HCT116 (cell line): ENCODE data around the gene SEC14L1. TPM values are rescaled to one million over a fixed set of nuclear protein-coding genes. Genes with fewer than 3 reads are reported as not detected.

ENCODE experiments used
- ATAC-seq: fragments of 200-7000 bp; cut with Tn5 transposase; 2 replicates; pipeline ENCODE4 v1.9.1; 2020; ENCODE audit warnings: mild to moderate bottlenecking, moderate library complexity
- BruUV-seq: library from RNA; stranded (reverse); fragments of 400-500 nt; replicated peaks from 2 replicates; lab custom pipeline; 2021; lab: Mats Ljungman, UMichigan
- CTCF ChIA-PET: fragments of 300-600 bp; sonication (Branson Sonifier 250); formaldehyde crosslinking; loops from one replicate; lab custom pipeline; 2021; ENCODE audit warnings: antibody characterized with exemption; lab: Charles Lee
- POLR2A ChIA-PET: fragments of 300-600, 350-600 bp; sonication (Branson Sonifier 250); formaldehyde crosslinking; loops from one replicate; lab custom pipeline; 2021; ENCODE audit warnings: antibody characterized with exemption; lab: Charles Lee
- RAD21 ChIA-PET, 2 experiments: fragments of 300-600 bp; sonication (Branson Sonifier 250); formaldehyde crosslinking; loops; one replicate each; lab custom pipeline; 2023; ENCODE audit warnings: low total read pairs in 2 of 2; ENCODE audit not compliant: uncharacterized antibody in 2 of 2, unreplicated experiment in 2 of 2, low non-redundant PET in 1 of 2; lab: Charles Lee
- DNase-seq: peaks from one replicate; pipeline ENCODE4 v3.0.0-alpha.2; 2010; ENCODE audit warnings: low read depth, low spot score
- H2AFZ ChIP-seq: fragments of 200-600 bp; shearing (Covaris generic), sonication (generic); 2 replicates; pipeline ENCODE4 v1.6.1; 2017; ENCODE audit warnings: low read depth, mixed run types, mixed read lengths, antibody characterized with exemption, low read length; ENCODE audit not compliant: poor library complexity, severe bottlenecking
- H3K27ac ChIP-seq: 2 replicates; pipeline ENCODE4 v1.5.1; 2012; ENCODE audit warnings: low read depth, low read length
- H3K27me3 ChIP-seq: fragments of 200-600 bp; sonication (generic); 2 replicates; pipeline ENCODE4 v1.6.1; 2016; ENCODE audit warnings: mixed run types, low read length, mixed read lengths; ENCODE audit not compliant: insufficient read depth
- H3K36me3 ChIP-seq, 2 experiments: fragments of 200-500 bp in 1 of 2; fragments of 200-600 bp in 1 of 2; sonication (Bioruptor generic) in 1 of 2; sonication (generic) in 1 of 2; 2 replicates each; pipeline versions ENCODE4 v1.5.1 to v1.6.1; 2014 to 2016; ENCODE audit warnings: low read length in 2 of 2, inconsistent platforms in 1 of 2, mixed read lengths in 1 of 2, mixed run types in 1 of 2; ENCODE audit not compliant: insufficient read depth in 2 of 2, control insufficient read depth in 1 of 2
- H3K4me1 ChIP-seq, 2 experiments: fragments of 200-600 bp in 1 of 2; sonication (generic) in 1 of 2; 2 replicates each; pipeline versions ENCODE4 v1.5.1 to v1.6.1; 2012 to 2017; ENCODE audit warnings: low read length in 2 of 2, inconsistent platforms in 1 of 2, mild to moderate bottlenecking in 1 of 2, mixed read lengths in 1 of 2, mixed run types in 1 of 2, moderate library complexity in 1 of 2; ENCODE audit not compliant: insufficient read depth in 2 of 2, control insufficient read depth in 1 of 2
- H3K4me2 ChIP-seq: fragments of 200-600 bp; sonication (generic); 2 replicates; pipeline ENCODE4 v1.6.1; 2017; ENCODE audit warnings: mixed run types, low read length, mixed read lengths
- H3K4me3 ChIP-seq, 2 experiments: fragments of 200-600 bp in 1 of 2; sonication (generic) in 1 of 2; replicated peaks in 1 of 2; 2 replicates each; pipeline ENCODE4 v1.5.1; 2011 to 2016; ENCODE audit warnings: low read length in 2 of 2, control low read depth in 1 of 2, low read depth in 1 of 2, mild to moderate bottlenecking in 1 of 2, mixed read lengths in 1 of 2, mixed run types in 1 of 2
- H3K79me2 ChIP-seq: fragments of 200-600 bp; sonication (generic); 2 replicates; pipeline ENCODE4 v1.6.1; 2017; ENCODE audit warnings: mild to moderate bottlenecking, mixed run types, low read length, moderate library complexity, mixed read lengths; ENCODE audit not compliant: insufficient read depth
- H3K9ac ChIP-seq: fragments of 200-600 bp; sonication (generic); 2 replicates; pipeline ENCODE4 v1.6.1; 2016; ENCODE audit warnings: low read length, mixed read lengths
- H3K9me2 ChIP-seq: fragments of 200-600 bp; sonication (generic), shearing (Covaris generic); 2 replicates; pipeline ENCODE4 v1.6.1; 2017; ENCODE audit warnings: mixed run types, mild to moderate bottlenecking, moderate library complexity; ENCODE audit not compliant: insufficient read depth
- H3K9me3 ChIP-seq, 2 experiments: fragments of 200-500 bp in 1 of 2; fragments of 200-600 bp in 1 of 2; sonication (Bioruptor generic) in 1 of 2; sonication (generic) in 1 of 2; 2 replicates each; pipeline ENCODE4 v1.6.1; 2014 to 2017; ENCODE audit warnings: low read length in 2 of 2, mixed read lengths in 2 of 2, inconsistent platforms in 1 of 2, low read depth in 1 of 2, mild to moderate bottlenecking in 1 of 2, mixed run types in 1 of 2, moderate library complexity in 1 of 2; ENCODE audit not compliant: control insufficient read depth in 1 of 2, insufficient read depth in 1 of 2
- H4K20me1 ChIP-seq: fragments of 200-600 bp; sonication (generic), shearing (Covaris generic); 2 replicates; pipeline ENCODE4 v1.6.1; 2017; ENCODE audit warnings: mixed run types, mild to moderate bottlenecking, moderate library complexity; ENCODE audit not compliant: insufficient read depth
- CEBPB ChIP-seq: IDR thresholded peaks from 2 replicates; pipeline ENCODE4 v1.6.1; 2012; ENCODE audit warnings: low read depth
- CTCF ChIP-seq, 3 experiments: fragments of 200-600 bp in 1 of 3; sonication (generic) in 1 of 3; IDR thresholded peaks in 2 of 3; conservative IDR thresholded peaks in 1 of 3; 2 replicates each; pipeline ENCODE4 v1.5.1; 2012 to 2017; ENCODE audit warnings: low read depth in 2 of 3, low read length in 2 of 3, antibody characterized with exemption in 1 of 3, borderline replicate concordance in 1 of 3, control low read depth in 1 of 3, mild to moderate bottlenecking in 1 of 3, mixed read lengths in 1 of 3, mixed run types in 1 of 3, moderate library complexity in 1 of 3; ENCODE audit not compliant: insufficient read depth in 1 of 3
- EGR1 ChIP-seq: IDR thresholded peaks from 2 replicates; pipeline ENCODE4 v1.6.1; 2012; ENCODE audit warnings: low read depth
- ELF1 ChIP-seq: IDR thresholded peaks from 2 replicates; pipeline ENCODE4 v1.6.1; 2012; ENCODE audit warnings: low read depth, borderline replicate concordance
- EZH2phosphoT487 ChIP-seq: fragments of 200-600 bp; IDR thresholded peaks from 2 replicates; pipeline ENCODE4 v1.6.1; 2018; ENCODE audit warnings: antibody characterized with exemption, borderline replicate concordance
- RAD21 ChIP-seq: IDR thresholded peaks from 2 replicates; pipeline ENCODE4 v1.6.1; 2012; ENCODE audit warnings: low read depth, mild to moderate bottlenecking
- SP1 ChIP-seq: IDR thresholded peaks from 2 replicates; pipeline ENCODE4 v1.6.1; 2012; ENCODE audit warnings: low read depth
- YY1 ChIP-seq: IDR thresholded peaks from 2 replicates; pipeline ENCODE4 v1.6.1; 2011; ENCODE audit warnings: low read length, low read depth, moderate library complexity, mild to moderate bottlenecking; ENCODE audit not compliant: insufficient replicate concordance; ENCODE audit errors: extremely low read depth
- ZBTB33 ChIP-seq: IDR thresholded peaks from 2 replicates; pipeline ENCODE4 v1.6.1; 2011; ENCODE audit warnings: mild to moderate bottlenecking, low read length, moderate library complexity; ENCODE audit not compliant: insufficient replicate concordance; ENCODE audit errors: extremely low read depth
- intact Hi-C: fragments of 100-400 bp; cut with micrococcal nuclease; formaldehyde crosslinking; loops from 2 replicates; pipeline ENCODE4 v1.10.0; 2022
- total RNA-seq: library from RNA; stranded (reverse); gene quantifications from one replicate; pipeline ENCODE4 v1.2.1, GENCODE V29; 2021; ENCODE audit not compliant: unreplicated experiment

SEC14L1 gene
- total RNA-seq, 1 experiment from 2014 or later, result 59.7 TPM

- TF ChIP-seq CTCF (IDR thresholded peaks at IDR 0.05 in 2 of 3, conservative IDR thresholded peaks at IDR 0.05 in 1 of 3; ENCODE audit: borderline replicate concordance in 1 of 3, insufficient read depth in 1 of 3, low read depth in 2 of 3, low read length in 2 of 3) (no peak), EGR1 (no peak), ELF1 (no peak), SP1 (no peak), EZH2phosphoT487 (no peak)
These were observed 52.9 kb downstream of the SEC14L1 start (continued) for GRCh38 chr17:77193653-77194052.

- intact Hi-C loops, result no loop called here
- Histone ChIP-seq H4K20me1 (no peaks in the 10 kb centered on the region), H3K9me2 (no peaks in the 10 kb centered on the region), H3K36me3 (peaks cover 19 to 25% of the 10 kb centered on the region in 2 experiments; a peak in 3 of 4 replicates), H3K4me1 (no peaks in the 10 kb centered on the region), H3K9me3 (no peaks in the 10 kb centered on the region), H3K27ac (no peak overlapping the region), H3K9ac (no peak overlapping the region), H2AFZ (no peak overlapping the region), H3K79me2 (peaks cover 2% of the 10 kb centered on the region; the same call in 1 of the 2 replicates), H3K4me2 (no peak overlapping the region), H3K4me3 (no peak overlapping the region), H3K27me3 (no peaks in the 10 kb centered on the region)
- no peak for TF ChIP-seq ZBTB33
- TF ChIP-seq RAD21, result no peak
- TF ChIP-seq YY1, result no peak
- no peak for TF ChIP-seq CEBPB
- POLR2A ChIA-PET, result interaction anchor here (0.6 kb wide), 1 partner anchor 11 kb away, joined by 3 read pairs; no protein-coding TSS in a partner anchor
- ATAC-seq, result no peak
- no TSS peak for BruUV-seq
- RAD21 ChIA-PET, result no interaction called here
- CTCF ChIA-PET, result no interaction called here
- DNase-seq, result no peak
These were observed 53.4 kb downstream of the SEC14L1 start for GRCh38 chr17:77194179-77194578.
